ENCODE measurements around the gene IL31.
"Not testable (repeated sequence)": the region's sequence is repeated elsewhere in the genome, so short reads cannot be mapped to it uniquely, and the experiment has no call there.

Gene IL31

GRCh38 chr12:122174155-122174845 lies at the start of gene IL31:
Gene IL31, minus strand, starts transcription at chr12:122174221. Its CDS starts 49 bp downstream, at chr12:122174172.
- DNase-seq (ENCODE audit: low spot score): no peak

- DNase-seq (ENCODE audit: low spot score): no peak
Measured at GRCh38 chr12:122216445-122216844, 42.4 kb upstream of the IL31 start.

- DNase-seq (ENCODE audit: low spot score): peak; percentile 61
Measured at GRCh38 chr12:122215771-122216170, 41.8 kb upstream of the IL31 start.

- DNase-seq (ENCODE audit: low spot score): no peak
Measured at GRCh38 chr12:122208073-122208820, 34.2 kb upstream of the IL31 start.

GRCh38 chr12:122207391-122207790 lies 33.4 kb upstream of the IL31 start:
- DNase-seq (ENCODE audit: low spot score): no peak

GRCh38 chr12:122206976-122207375 lies 33.0 kb upstream of the IL31 start:
- DNase-seq (ENCODE audit: low spot score): no peak

GRCh38 chr12:122206111-122206881 lies 32.3 kb upstream of the IL31 start:
- DNase-seq (ENCODE audit: low spot score): no peak

- no peak for DNase-seq (ENCODE audit: low spot score)
Measured at GRCh38 chr12:122205053-122205925, 31.3 kb upstream of the IL31 start.

- DNase-seq (ENCODE audit: low spot score): no peak
Measured at GRCh38 chr12:122204167-122205052, 30.4 kb upstream of the IL31 start.

GRCh38 chr12:122203301-122204166 lies 29.5 kb upstream of the IL31 start, which contains the start of gene B3GNT4:
Gene B3GNT4, plus strand, starts transcription at chr12:122203709. Its CDS starts 910 bp downstream, at chr12:122204619.
- peak; percentile 76 for DNase-seq (ENCODE audit: low spot score)

- DNase-seq (ENCODE audit: low spot score): not testable (repeated sequence)
Measured at GRCh38 chr12:122202811-122203210, 28.8 kb upstream of the IL31 start.

- no peak for DNase-seq (ENCODE audit: low spot score)
Measured at GRCh38 chr12:122202017-122202416, 28.0 kb upstream of the IL31 start.

- no peak for DNase-seq (ENCODE audit: low spot score)
Measured at GRCh38 chr12:122201381-122201780, 27.4 kb upstream of the IL31 start.

GRCh38 chr12:122200541-122201175 lies 26.6 kb upstream of the IL31 start:
- no peak for DNase-seq (ENCODE audit: low spot score)

- no peak for DNase-seq (ENCODE audit: low spot score)
Measured at GRCh38 chr12:122199484-122200355, 25.7 kb upstream of the IL31 start.

- no peak for DNase-seq (ENCODE audit: low spot score)
Measured at GRCh38 chr12:122197612-122197966, 23.6 kb upstream of the IL31 start.

GRCh38 chr12:122195405-122195804 lies 21.4 kb upstream of the IL31 start:
- DNase-seq (ENCODE audit: low spot score): no peak

- no peak for DNase-seq (ENCODE audit: low spot score)
Measured at GRCh38 chr12:122194804-122195203, 20.8 kb upstream of the IL31 start.
